H9 (cell line): ENCODE measurements around the gene YWHAH. TPM values are rescaled to one million over a fixed set of nuclear protein-coding genes. Genes with fewer than 3 reads are reported as not detected.

Experiments used
- DNase-seq: peaks from one replicate; pipeline ENCODE4 v3.0.0-alpha.2; 2017
- H2AFZ ChIP-seq: one replicate; pipeline ENCODE4 v1.6.1; 2013; ENCODE audit warnings: mild to moderate bottlenecking, low read length, control low read depth, moderate library complexity
- H2AK5ac ChIP-seq: 2 replicates; pipeline ENCODE4 v1.6.1; 2013; ENCODE audit warnings: low read length, control low read depth, mixed read lengths; ENCODE audit not compliant: insufficient read length
- H2BK120ac ChIP-seq: one replicate; pipeline ENCODE4 v1.6.1; 2013; ENCODE audit warnings: low read depth, mild to moderate bottlenecking, low read length, control low read depth, inconsistent platforms; ENCODE audit not compliant: poor library complexity, severe bottlenecking
- H2BK12ac ChIP-seq: 2 replicates; pipeline ENCODE4 v1.6.1; 2013; ENCODE audit warnings: low read length, control low read depth, mixed read lengths, low read depth; ENCODE audit not compliant: insufficient read length
- H2BK15ac ChIP-seq: 2 replicates; pipeline ENCODE4 v1.6.1; 2013; ENCODE audit warnings: low read depth, low read length, control low read depth
- H2BK20ac ChIP-seq: one replicate; pipeline ENCODE4 v1.6.1; 2013; ENCODE audit warnings: low read depth, mild to moderate bottlenecking, low read length, control low read depth, inconsistent platforms; ENCODE audit not compliant: poor library complexity, severe bottlenecking
- H2BK5ac ChIP-seq: 2 replicates; pipeline ENCODE4 v1.6.1; 2013; ENCODE audit warnings: low read length, control low read depth, mixed read lengths; ENCODE audit not compliant: insufficient read length
- H3K14ac ChIP-seq: 2 replicates; pipeline ENCODE4 v1.6.1; 2013; ENCODE audit warnings: low read length, control low read depth; ENCODE audit not compliant: insufficient read depth
- H3K18ac ChIP-seq: 2 replicates; pipeline ENCODE4 v1.6.1; 2013; ENCODE audit warnings: low read depth, mild to moderate bottlenecking, mixed read lengths, low read length, control low read depth; ENCODE audit not compliant: insufficient read length
- H3K23ac ChIP-seq: 2 replicates; pipeline ENCODE4 v1.6.1; 2013; ENCODE audit warnings: low read length, control low read depth, mixed read lengths, low read depth; ENCODE audit not compliant: insufficient read length
- H3K23me2 ChIP-seq: 2 replicates; pipeline ENCODE4 v1.6.1; 2013; ENCODE audit warnings: low read depth, mild to moderate bottlenecking, mixed read lengths, low read length, control low read depth; ENCODE audit not compliant: insufficient read length, poor library complexity, severe bottlenecking
- H3K27ac ChIP-seq: 2 replicates; pipeline ENCODE4 v1.5.1; 2013; ENCODE audit warnings: low read length, control low read depth, mixed read lengths, low read depth; ENCODE audit not compliant: insufficient read length
- H3K27me3 ChIP-seq: 2 replicates; pipeline ENCODE4 v1.6.1; 2013; ENCODE audit warnings: low read length, control low read depth, inconsistent platforms; ENCODE audit not compliant: insufficient read depth
- H3K4ac ChIP-seq: 2 replicates; pipeline ENCODE4 v1.6.1; 2013; ENCODE audit warnings: low read depth, mild to moderate bottlenecking, control low read depth, inconsistent platforms, low read length, moderate library complexity
- H3K4me1 ChIP-seq: 2 replicates; pipeline ENCODE4 v1.6.1; 2013; ENCODE audit warnings: low read length, control low read depth, inconsistent platforms; ENCODE audit not compliant: insufficient read depth
- H3K4me2 ChIP-seq: 2 replicates; pipeline ENCODE4 v1.6.1; 2013; ENCODE audit warnings: low read length, control low read depth, mixed read lengths; ENCODE audit not compliant: insufficient read length, insufficient read depth
- H3K56ac ChIP-seq: 2 replicates; pipeline ENCODE4 v1.6.1; 2013; ENCODE audit warnings: low read depth, mild to moderate bottlenecking, mixed read lengths, low read length, control low read depth; ENCODE audit not compliant: insufficient read length
- H3K79me1 ChIP-seq: 2 replicates; pipeline ENCODE4 v1.6.1; 2013; ENCODE audit warnings: low read depth, mild to moderate bottlenecking, moderate library complexity, low read length, control low read depth, inconsistent platforms; ENCODE audit not compliant: insufficient read depth, poor library complexity, severe bottlenecking
- H3K79me2 ChIP-seq: 2 replicates; pipeline ENCODE4 v1.6.1; 2013; ENCODE audit warnings: low read length, control low read depth, inconsistent platforms; ENCODE audit not compliant: insufficient read depth
- H3K9ac ChIP-seq: 2 replicates; pipeline ENCODE4 v1.6.1; 2013; ENCODE audit warnings: low read length, control low read depth, mixed read lengths; ENCODE audit not compliant: insufficient read length; ENCODE audit errors: extremely low read depth
- H3K9me3 ChIP-seq: one replicate; pipeline ENCODE4 v1.6.1; 2013; ENCODE audit warnings: low read depth, low read length, inconsistent platforms; ENCODE audit not compliant: control insufficient read depth
- H3T11ph ChIP-seq: one replicate; pipeline ENCODE4 v1.6.1; 2013; ENCODE audit warnings: mild to moderate bottlenecking, low read length, control low read depth, inconsistent platforms
- H4K20me1 ChIP-seq: one replicate; pipeline ENCODE4 v1.6.1; 2013; ENCODE audit not compliant: control insufficient read depth, insufficient read length, insufficient read depth
- H4K5ac ChIP-seq: 2 replicates; pipeline ENCODE4 v1.6.1; 2013; ENCODE audit warnings: low read depth, mild to moderate bottlenecking, mixed read lengths, low read length, control low read depth; ENCODE audit not compliant: insufficient read length
- H4K8ac ChIP-seq: replicated peaks from 2 replicates; pipeline ENCODE4 v1.6.1; 2013; ENCODE audit warnings: low read length, control low read depth, mixed read lengths, low read depth; ENCODE audit not compliant: insufficient read length
- H4K91ac ChIP-seq: 2 replicates; pipeline ENCODE4 v1.6.1; 2013; ENCODE audit warnings: low read depth, mild to moderate bottlenecking, moderate library complexity, mixed read lengths, low read length, control low read depth; ENCODE audit not compliant: insufficient read length
- H3K27ac Mint-ChIP-seq, 3 experiments: 2 replicates in 2 of 3; 3 replicates in 1 of 3; pipeline ENCODE4 v1.8.0; 2020 to 2021; ENCODE audit warnings: mixed read lengths in 3 of 3, mild to moderate bottlenecking in 1 of 3, moderate library complexity in 1 of 3
- H3K27me3 Mint-ChIP-seq: 2 replicates; pipeline ENCODE4 v1.8.0; 2021; ENCODE audit warnings: low read depth, mild to moderate bottlenecking, moderate library complexity, mixed read lengths
- H3K36me3 Mint-ChIP-seq, 3 experiments: 2 replicates in 2 of 3; 3 replicates in 1 of 3; pipeline ENCODE4 v1.8.0; 2020 to 2021; ENCODE audit warnings: low read depth in 3 of 3, mixed read lengths in 3 of 3; ENCODE audit not compliant: insufficient read depth in 1 of 3
- H3K4me1 Mint-ChIP-seq, 2 experiments: 2 replicates each; pipeline ENCODE4 v1.8.0; 2020; ENCODE audit warnings: mixed read lengths in 2 of 2
- H3K4me3 Mint-ChIP-seq, 2 experiments: 2 replicates in 1 of 2; 3 replicates in 1 of 2; pipeline ENCODE4 v1.8.0; 2020 to 2021; ENCODE audit warnings: mild to moderate bottlenecking in 2 of 2, mixed read lengths in 2 of 2, moderate library complexity in 1 of 2
- H3K9me3 Mint-ChIP-seq, 2 experiments: 2 replicates in 1 of 2; 3 replicates in 1 of 2; pipeline ENCODE4 v1.8.0; 2020; ENCODE audit warnings: mild to moderate bottlenecking in 2 of 2, mixed read lengths in 2 of 2, moderate library complexity in 1 of 2
- WGBS: extraction: QIAGEN DNeasy Blood & Tissue Kit; methylation state at CpG from one replicate; pipeline ENCODE4 v1.1.7; 2013; ENCODE audit warnings: missing lambda C conversion rate, low lambda C conversion rate, mixed read lengths; ENCODE audit not compliant: insufficient read length; ENCODE audit errors: extremely low coverage; 5-methylcytosine and 5-hydroxymethylcytosine counted together
- total RNA-seq: library from RNA; stranded (reverse); gene quantifications from 2 replicates; pipeline ENCODE4 v1.2.1, GENCODE V29; 2021
- TF ChIP-seq, protein P1 (sequence below): fragments of 200-600 bp; sonication (generic); conservative IDR thresholded peaks from 3 replicates; pipeline ENCODE4 v1.8.0; 2021; ENCODE audit warnings: antibody characterized with exemption, mild to moderate bottlenecking

YWHAH gene
- total RNA-seq, 1 experiment from 2014 or later, result 250 TPM

DNA sequence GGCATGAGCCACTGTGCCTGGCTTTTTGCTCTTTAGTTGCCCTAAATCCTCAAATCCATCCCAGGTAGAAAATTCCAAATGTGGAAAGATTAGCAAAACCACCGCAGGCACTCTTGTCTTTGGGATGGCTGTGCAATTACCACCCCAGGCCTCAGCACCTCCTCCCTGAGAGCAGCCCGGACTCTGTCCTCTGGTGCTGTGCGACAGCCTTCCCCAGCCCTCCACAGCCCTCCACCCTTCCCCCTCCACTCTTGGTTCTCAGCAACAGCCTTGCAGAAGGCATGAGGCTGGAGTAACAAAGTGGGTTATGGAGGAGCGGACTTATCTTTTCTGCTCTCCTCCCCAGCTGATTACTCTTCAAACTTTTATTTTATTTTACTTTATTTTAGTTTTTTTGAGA, 44.7 kb upstream of the YWHAH start:
- H3K23ac ChIP-seq, result no peak overlapping the region
- H3K56ac ChIP-seq, result no peak overlapping the region
- TF ChIP-seq, protein P1, sequence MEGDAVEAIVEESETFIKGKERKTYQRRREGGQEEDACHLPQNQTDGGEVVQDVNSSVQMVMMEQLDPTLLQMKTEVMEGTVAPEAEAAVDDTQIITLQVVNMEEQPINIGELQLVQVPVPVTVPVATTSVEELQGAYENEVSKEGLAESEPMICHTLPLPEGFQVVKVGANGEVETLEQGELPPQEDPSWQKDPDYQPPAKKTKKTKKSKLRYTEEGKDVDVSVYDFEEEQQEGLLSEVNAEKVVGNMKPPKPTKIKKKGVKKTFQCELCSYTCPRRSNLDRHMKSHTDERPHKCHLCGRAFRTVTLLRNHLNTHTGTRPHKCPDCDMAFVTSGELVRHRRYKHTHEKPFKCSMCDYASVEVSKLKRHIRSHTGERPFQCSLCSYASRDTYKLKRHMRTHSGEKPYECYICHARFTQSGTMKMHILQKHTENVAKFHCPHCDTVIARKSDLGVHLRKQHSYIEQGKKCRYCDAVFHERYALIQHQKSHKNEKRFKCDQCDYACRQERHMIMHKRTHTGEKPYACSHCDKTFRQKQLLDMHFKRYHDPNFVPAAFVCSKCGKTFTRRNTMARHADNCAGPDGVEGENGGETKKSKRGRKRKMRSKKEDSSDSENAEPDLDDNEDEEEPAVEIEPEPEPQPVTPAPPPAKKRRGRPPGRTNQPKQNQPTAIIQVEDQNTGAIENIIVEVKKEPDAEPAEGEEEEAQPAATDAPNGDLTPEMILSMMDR, result no peak
- no peak overlapping the region for H3K4ac ChIP-seq
- H2BK120ac ChIP-seq, result no peak overlapping the region
- no peak overlapping the region for H4K91ac ChIP-seq
- Mint-ChIP-seq H3K9me3 (no peaks in the 10 kb centered on the region), H3K4me3 (no peak overlapping the region), H3K27me3 (no peaks in the 10 kb centered on the region), H3K27ac (peak overlapping the region in 1 of 3 experiments; percentile 89; a peak in 1 of 7 replicates), H3K4me1 (peaks cover 9 to 23% of the 10 kb centered on the region in 2 experiments; a peak in 3 of 4 replicates), H3K36me3 (peaks cover 2 to 19% (median 10%) of the 10 kb centered on the region in 3 experiments; a peak in 5 of 7 replicates)
- no peaks in the 10 kb centered on the region for H3K23me2 ChIP-seq
- no peak overlapping the region for H2AFZ ChIP-seq
- no peak overlapping the region for H3K9ac ChIP-seq
- H3K4me1 ChIP-seq, result peaks cover 5% of the 10 kb centered on the region; the same call in 1 of the 2 replicates
- no peaks in the 10 kb centered on the region for H3K27me3 ChIP-seq
- DNase-seq, result no peak
- no CpG with 5 or more reads among the region's 4 CpGs for WGBS
- no peak overlapping the region for H2BK20ac ChIP-seq
- no peak overlapping the region for H4K5ac ChIP-seq
- no peak overlapping the region for H3K27ac ChIP-seq
- no peak overlapping the region for H2BK15ac ChIP-seq
- no peak overlapping the region for H2BK5ac ChIP-seq
- H2AK5ac ChIP-seq, result no peak overlapping the region
- no peak overlapping the region for H2BK12ac ChIP-seq
- no peak overlapping the region for H3K18ac ChIP-seq
- no peaks in the 10 kb centered on the region for H3K9me3 ChIP-seq
- no peaks in the 10 kb centered on the region for H3K79me1 ChIP-seq
- no peak overlapping the region for H3K4me2 ChIP-seq
- no peak overlapping the region for H4K8ac ChIP-seq
- H3T11ph ChIP-seq, result no peak overlapping the region
- H3K79me2 ChIP-seq, result no peaks in the 10 kb centered on the region
- no peak overlapping the region; the same call in 1 of the 2 replicates for H3K14ac ChIP-seq
- no peaks in the 10 kb centered on the region for H4K20me1 ChIP-seq
